GM23338 (cell line): ENCODE results near the gene IGFL4. TPM values are rescaled to one million over a fixed set of nuclear protein-coding genes. Genes with fewer than 3 reads are reported as not detected.

Experiments used
- ATAC-seq: fragments of 200-7000 bp; cut with Tn5 transposase; 3 replicates; pipeline ENCODE4 v1.9.1; 2020
- DNase-seq: peaks from one replicate; pipeline ENCODE4 v3.0.0-alpha.2; 2015; ENCODE audit warnings: low spot score
- H2AFZ ChIP-seq: fragments of 200-600 bp; sonication (generic); 2 replicates; pipeline ENCODE4 v1.8.0; 2016; ENCODE audit warnings: antibody characterized with exemption, mild to moderate bottlenecking, moderate library complexity
- H3F3A ChIP-seq: fragments of 200-600 bp; sonication (generic); replicated peaks from 2 replicates; pipeline ENCODE4 v1.8.0; 2017; ENCODE audit warnings: antibody characterized with exemption, mixed run types, low read depth
- H3K27ac ChIP-seq: fragments of 200-600 bp; sonication (generic); 2 replicates; pipeline ENCODE4 v1.6.1; 2016; ENCODE audit warnings: low read depth
- H3K27me3 ChIP-seq: fragments of 200-600 bp; sonication (generic); 2 replicates; pipeline ENCODE4 v1.8.0; 2016; ENCODE audit warnings: mild to moderate bottlenecking, mixed run types, moderate library complexity; ENCODE audit not compliant: insufficient read depth
- H3K36me3 ChIP-seq: fragments of 200-600 bp; sonication (generic); 2 replicates; pipeline ENCODE4 v1.8.0; 2016; ENCODE audit warnings: mild to moderate bottlenecking; ENCODE audit not compliant: insufficient read depth
- H3K4me1 ChIP-seq: fragments of 200-600 bp; sonication (generic); 2 replicates; pipeline ENCODE4 v1.8.0; 2016; ENCODE audit warnings: mild to moderate bottlenecking, moderate library complexity; ENCODE audit not compliant: insufficient read depth
- H3K4me2 ChIP-seq: fragments of 200-600 bp; sonication (generic); 2 replicates; pipeline ENCODE4 v1.7.1; 2017; ENCODE audit warnings: mixed run types
- H3K4me3 ChIP-seq: fragments of 200-600 bp; sonication (generic); 2 replicates; pipeline ENCODE4 v1.6.1; 2016; ENCODE audit warnings: mixed run types
- H3K79me2 ChIP-seq: fragments of 200-600 bp; sonication (generic); replicated peaks from 2 replicates; pipeline ENCODE4 v1.8.0; 2017; ENCODE audit warnings: mild to moderate bottlenecking; ENCODE audit not compliant: insufficient read depth
- H3K9me2 ChIP-seq: fragments of 200-600 bp; sonication (generic); 2 replicates; pipeline ENCODE4 v1.8.0; 2017; ENCODE audit not compliant: insufficient read depth
- H4K20me1 ChIP-seq: fragments of 200-600 bp; sonication (generic); replicated peaks from 2 replicates; pipeline ENCODE4 v1.8.0; 2017; ENCODE audit warnings: mild to moderate bottlenecking; ENCODE audit not compliant: insufficient read depth
- H3K27ac Mint-ChIP-seq: 2 replicates; pipeline ENCODE4 v1.8.0; 2020; ENCODE audit warnings: inconsistent platforms, mild to moderate bottlenecking, moderate library complexity, mixed read lengths
- H3K27me3 Mint-ChIP-seq: 3 replicates; pipeline ENCODE4 v1.8.0; 2022; ENCODE audit warnings: low read depth, mild to moderate bottlenecking, moderate library complexity, mixed read lengths, inconsistent platforms; ENCODE audit not compliant: insufficient read depth, poor library complexity
- H3K36me3 Mint-ChIP-seq: 3 replicates; pipeline ENCODE4 v1.8.0; 2021; ENCODE audit warnings: low read depth, mild to moderate bottlenecking, inconsistent platforms, moderate library complexity, mixed read lengths
- H3K4me1 Mint-ChIP-seq: 3 replicates; pipeline ENCODE4 v1.8.0; 2020; ENCODE audit warnings: mild to moderate bottlenecking, inconsistent platforms, mixed read lengths
- H3K4me3 Mint-ChIP-seq: 3 replicates; pipeline ENCODE4 v1.8.0; 2021; ENCODE audit warnings: moderate library complexity, mild to moderate bottlenecking, inconsistent platforms, mixed read lengths
- H3K9me3 Mint-ChIP-seq: 3 replicates; pipeline ENCODE4 v1.8.0; 2020; ENCODE audit warnings: moderate library complexity, mild to moderate bottlenecking, inconsistent platforms, mixed read lengths
- CREB1 ChIP-seq: fragments of 250-450 bp; sonication (Bioruptor Pico); IDR thresholded peaks from 2 replicates; pipeline ENCODE4 v1.5.0; 2020; ENCODE audit warnings: low read depth, mild to moderate bottlenecking, moderate library complexity
- ETS1 ChIP-seq: IDR thresholded peaks from 2 replicates; pipeline ENCODE4 v1.6.1; 2016; ENCODE audit warnings: antibody characterized with exemption
- EZH2 ChIP-seq: fragments of 200-600 bp; sonication (generic); IDR thresholded peaks from one replicate; pipeline ENCODE4 v1.8.0; 2017; ENCODE audit warnings: antibody characterized with exemption, mild to moderate bottlenecking, low read depth; ENCODE audit not compliant: unreplicated experiment
- EZH2phosphoT487 ChIP-seq: fragments of 200-600 bp; sonication (generic); IDR thresholded peaks from one replicate; pipeline ENCODE4 v1.8.1; 2018; ENCODE audit warnings: antibody characterized with exemption; ENCODE audit not compliant: unreplicated experiment
- NANOG ChIP-seq: IDR thresholded peaks from 2 replicates; pipeline ENCODE4 v1.6.1; 2016; ENCODE audit warnings: antibody characterized with exemption, borderline replicate concordance
- POLR2AphosphoS5 ChIP-seq: IDR thresholded peaks from 2 replicates; pipeline ENCODE4 v1.6.1; 2016; ENCODE audit warnings: antibody characterized with exemption, low read depth
- REST ChIP-seq: IDR thresholded peaks from one replicate; pipeline ENCODE4 v1.6.1; 2018; ENCODE audit warnings: antibody characterized with exemption; ENCODE audit not compliant: unreplicated experiment
- STAT1 ChIP-seq: IDR thresholded peaks from one replicate; pipeline ENCODE4 v1.6.1; 2016; ENCODE audit warnings: antibody characterized with exemption; ENCODE audit not compliant: unreplicated experiment
- ZNF114 ChIP-seq: fragments of 250-450 bp; sonication (Bioruptor Pico); IDR thresholded peaks from 2 replicates; pipeline ENCODE4 v1.5.0; 2020; ENCODE audit warnings: mild to moderate bottlenecking, moderate library complexity
- ZNF331 ChIP-seq: fragments of 250-450 bp; sonication (Bioruptor Pico); IDR thresholded peaks from 2 replicates; pipeline ENCODE4 v1.5.0; 2020; ENCODE audit warnings: low read depth, mild to moderate bottlenecking, moderate library complexity
- ZNF462 ChIP-seq: fragments of 250-450 bp; sonication (Bioruptor Pico); IDR thresholded peaks from 2 replicates; pipeline ENCODE4 v1.5.0; 2020; ENCODE audit warnings: mild to moderate bottlenecking, moderate library complexity
- polyA plus RNA-seq: library from polyadenylated mRNA; unstranded; fragments of >200 nt; fragmentation: Nextera tagmentation; extraction: Ambion mirVana; gene quantifications from 2 replicates; pipeline ENCODE4 v1.2.1, GENCODE V29; 2016
- total RNA-seq: library from RNA; depleted of rRNA; stranded (reverse); fragments of >200 nt; shearing (Covaris generic); gene quantifications from 2 replicates; pipeline ENCODE4 v1.2.3, GENCODE V29; 2014

Gene IGFL4
- total and polyA plus RNA-seq, 2 experiments from 2014 or later, result 0.06 to 0.87 TPM

- H3K36me3 ChIP-seq, result no peaks in the 10 kb centered on the region
- H3K4me3 ChIP-seq, result no peak overlapping the region
- H4K20me1 ChIP-seq, result no peaks in the 10 kb centered on the region; the same call in 1 of the 2 replicates
- Mint-ChIP-seq H3K27ac (no peak overlapping the region), H3K36me3 (no peaks in the 10 kb centered on the region), H3K9me3 (no peaks in the 10 kb centered on the region; the same call in 2 of the 3 replicates), H3K4me3 (no peak overlapping the region; the same call in 2 of the 3 replicates), H3K4me1 (peaks cover 27% of the 10 kb centered on the region), H3K27me3 (peaks cover 13% of the 10 kb centered on the region)
- no peak overlapping the region for H3K27ac ChIP-seq
- DNase-seq (no peak), ATAC-seq (no peak)
- H3F3A ChIP-seq, result peaks cover 7% of the 10 kb centered on the region; the same call in 1 of the 2 replicates
- H3K79me2 ChIP-seq, result peaks cover 22% of the 10 kb centered on the region
- H3K4me2 ChIP-seq, result no peak overlapping the region
- H3K4me1 ChIP-seq, result peaks cover 8% of the 10 kb centered on the region
- H3K9me2 ChIP-seq, result no peaks in the 10 kb centered on the region
- H3K27me3 ChIP-seq, result no peaks in the 10 kb centered on the region
- no peak overlapping the region for H2AFZ ChIP-seq
- TF ChIP-seq REST (no peak), POLR2AphosphoS5 (no peak), ZNF331 (CRISPR knock-in tag) (no peak), CREB1 (no peak), EZH2phosphoT487 (no peak), NANOG (no peak), EZH2 (no peak), STAT1 (no peak), ZNF114 (no peak), ZNF462 (CRISPR knock-in tag) (no peak), ETS1 (no peak)
Observed at GRCh38 chr19:45996933-45997332, 43.9 kb downstream of the IGFL4 start.
